Keratinocyte (primary cell): Measurements from ENCODE around the gene LRP1B.

Experiments
- CTCF ChIP-seq, 3 experiments: IDR thresholded peaks in 1 of 3; conservative IDR thresholded peaks in 1 of 3; optimal IDR thresholded peaks in 1 of 3; 2 replicates in 2 of 3; 3 replicates in 1 of 3; pipeline versions ENCODE3 to v1.5.1; 2011; ENCODE audit warnings: low read length in 3 of 3, mild to moderate bottlenecking in 3 of 3, moderate library complexity in 2 of 3, control low read depth in 1 of 3, inconsistent platforms in 1 of 3; ENCODE audit not compliant: insufficient read depth in 2 of 3; ENCODE audit errors: extremely low read depth in 1 of 3
- EZH2 ChIP-seq: IDR thresholded peaks from one replicate; pipeline ENCODE4 v1.6.1; 2012; ENCODE audit warnings: inconsistent platforms, mild to moderate bottlenecking, low read length, moderate library complexity

- TF ChIP-seq CTCF (optimal IDR thresholded peaks at IDR 0.05 in 1 of 3, IDR thresholded peaks at IDR 0.05 in 1 of 3, conservative IDR thresholded peaks at IDR 0.05 in 1 of 3; ENCODE audit: extremely low read depth in 1 of 3, insufficient read depth in 2 of 3, low read length in 3 of 3) (no peak), EZH2 (no peak)
Measured at GRCh38 chr2:140597205-140597604, 1533.6 kb downstream of the LRP1B start.
